ENCODE results near the gene EXOC7.

The EXOC7 gene

GRCh38 chr17:76103274-76104139, at the start of gene EXOC7:
TSS of gene EXOC7 (minus strand) at chr17:76103787. CDS start at chr17:76103692, 95 bp downstream.
- DNase-seq (ENCODE audit: low spot score) = peak; percentile 100

GRCh38 chr17:76153202-76153601, 49.6 kb upstream of the EXOC7 start:
- DNase-seq (ENCODE audit: low spot score) = no peak

GRCh38 chr17:76152591-76152990, 49.0 kb upstream of the EXOC7 start:
- no peak for DNase-seq (ENCODE audit: low spot score)

GRCh38 chr17:76151896-76152454, 48.4 kb upstream of the EXOC7 start:
- no peak for DNase-seq (ENCODE audit: low spot score)

- no peak for DNase-seq (ENCODE audit: low spot score)
These were observed 47.4 kb upstream of the EXOC7 start for GRCh38 chr17:76150712-76151622.

- DNase-seq (ENCODE audit: low spot score) = no peak
These were observed 45.6 kb upstream of the EXOC7 start for GRCh38 chr17:76149214-76149613.

- DNase-seq (ENCODE audit: low spot score) = no peak
These were observed 44.4 kb upstream of the EXOC7 start for GRCh38 chr17:76148015-76148326.

- DNase-seq (ENCODE audit: low spot score) = peak; percentile 48
These were observed 43.8 kb upstream of the EXOC7 start for GRCh38 chr17:76147211-76148014.

- DNase-seq (ENCODE audit: low spot score) = no peak
These were observed 42.7 kb upstream of the EXOC7 start for GRCh38 chr17:76146053-76146851.

GRCh38 chr17:76145231-76146052, 41.9 kb upstream of the EXOC7 start:
- DNase-seq (ENCODE audit: low spot score) = no peak

GRCh38 chr17:76142585-76143041, 39.0 kb upstream of the EXOC7 start:
- DNase-seq (ENCODE audit: low spot score) = no peak

- DNase-seq (ENCODE audit: low spot score) = no peak
These were observed 38.5 kb upstream of the EXOC7 start for GRCh38 chr17:76142039-76142584.

GRCh38 chr17:76141212-76142038, 37.8 kb upstream of the EXOC7 start, which contains the start of gene FOXJ1:
TSS of gene FOXJ1 (minus strand) at chr17:76141245. CDS start at chr17:76140395, 850 bp downstream.
- peak; percentile 98 for DNase-seq (ENCODE audit: low spot score)

GRCh38 chr17:76140661-76141211, 37.1 kb upstream of the EXOC7 start:
- no peak for DNase-seq (ENCODE audit: low spot score)

- DNase-seq (ENCODE audit: low spot score) = peak; percentile 42
These were observed 36.4 kb upstream of the EXOC7 start for GRCh38 chr17:76139801-76140660.

GRCh38 chr17:76138896-76139752, 35.5 kb upstream of the EXOC7 start:
- DNase-seq (ENCODE audit: low spot score) = no peak

Data from AG20443 (cell line).